Heart left ventricle (tissue), 16 donors: ENCODE measurements around the gene HTRA2. TPM values are rescaled to one million over a fixed set of nuclear protein-coding genes. Genes with fewer than 3 reads are reported as not detected.

Experiments used
- ATAC-seq, 4 donors: fragments of 200-7000 bp; cut with Tn5 transposase; one replicate each; pipeline ENCODE4 v1.9.1; 2020 to 2022; ENCODE audit warnings: moderate library complexity in 4 of 4, mild to moderate bottlenecking in 3 of 4, moderate number of reproducible peaks in 1 of 4
- DNase-seq, 5 donors: peaks; one replicate each; pipeline ENCODE4 v3.0.0-alpha.2; 2020
- H3K27ac ChIP-seq, 12 donors: fragments of 200-600 bp; sonication (generic) in 4 of 12; one replicate each; pipeline versions ENCODE4 v1.5.0 to v1.8.0; 2016 to 2022; ENCODE audit warnings: mild to moderate bottlenecking in 2 of 12
- H3K27me3 ChIP-seq, 9 donors: fragments of 200-600 bp; sonication (generic) in 2 of 9; one replicate each; pipeline versions ENCODE4 v1.5.1 to v1.8.0; 2016 to 2022; ENCODE audit warnings: mild to moderate bottlenecking in 3 of 9
- H3K36me3 ChIP-seq, 9 donors: fragments of 200-600 bp; sonication (generic) in 2 of 9; one replicate each; pipeline versions ENCODE4 v1.5.0 to v1.8.0; 2018 to 2022; ENCODE audit warnings: mild to moderate bottlenecking in 2 of 9
- H3K4me1 ChIP-seq, 12 donors: fragments of 200-600 bp; sonication (generic) in 4 of 12; one replicate each; pipeline versions ENCODE4 v1.5.0 to v1.8.0; 2016 to 2022; ENCODE audit warnings: mild to moderate bottlenecking in 3 of 12
- H3K4me3 ChIP-seq, 12 donors: fragments of 200-600 bp; sonication (generic) in 4 of 12; one replicate each; pipeline versions ENCODE4 v1.5.0 to v1.8.0; 2017 to 2022; ENCODE audit warnings: mild to moderate bottlenecking in 9 of 12, moderate library complexity in 4 of 12
- H3K9me3 ChIP-seq, 12 donors: fragments of 200-600 bp; sonication (generic) in 4 of 12; one replicate each; pipeline versions ENCODE4 v1.5.0 to v1.8.0; 2016 to 2022; ENCODE audit warnings: mild to moderate bottlenecking in 1 of 12
- POLR2A ChIP-seq, 2 donors: fragments of 450-650 bp; IDR thresholded peaks; one replicate each; pipeline ENCODE4 v1.6.1; 2017; ENCODE audit warnings: antibody characterized with exemption in 2 of 2, mild to moderate bottlenecking in 2 of 2, moderate library complexity in 2 of 2
- WGBS, 4 donors: extraction: QIAGEN DNeasy Blood & Tissue Kit in 2 of 4; methylation state at CpG; one replicate each; pipeline versions ENCODE4 v1.1.5 to v1.1.7; 2013 to 2018; 5-methylcytosine and 5-hydroxymethylcytosine counted together
- intact Hi-C, 10 donors: fragments of 100-400 bp; cut with DNase I; formaldehyde crosslinking; loops; one replicate each; pipeline versions ENCODE4 v1.11.1 to v1.14.2; 2022
- polyA plus RNA-seq, 2 donors: library from polyadenylated mRNA; stranded (reverse); fragments of 200-250 nt; gene quantifications; one replicate each; pipeline ENCODE4 v1.2.3, GENCODE V29; 2013
- total RNA-seq, 9 donors: library from RNA; depleted of rRNA in 2 of 9; stranded (reverse); fragments of >200 nt in 2 of 9; fragmentation: NEBNext Ultra II Directional in 3 of 9; extraction: Animal tissue kit (Norgen Biotek cat#: 25700) in 3 of 9; gene quantifications; one replicate each; pipeline versions ENCODE4 v1.1.0 to v1.2.4, GENCODE V29; 2016 to 2023
- TF ChIP-seq, protein P1 (sequence below), 12 donors: fragments of 200-600 bp; sonication (generic) in 4 of 12; IDR thresholded peaks; one replicate each; pipeline versions ENCODE4 v1.5.0 to v1.8.0; 2018 to 2022; ENCODE audit warnings: antibody characterized with exemption in 12 of 12, mild to moderate bottlenecking in 5 of 12
- donor health status: ischemic (EF 13 %, LVEDD 7.1; RV severe dilation, severe dysfunction).
- donor health status: healthy with polysubstance abuse.
- donor health status: DM: no; HTN: yes; CAD: no.
- donor health status: DM: no; HTN: no; CAD: no.
- donor health status: ischemic (EF 25% LVEDD 6.9; RV normal size, moderate dysfunction).
- donor health status: ischemic (EF 25% LVEDD 5.7; RV mildly dilated, moderate dysfunction).
- donor health status: healthy.
- donor health status: DM: yes; HTN: yes; CAD: no.
- donor health status: ischemic (EF 35%, LVEDD 5.7; RV mildly dilated, moderate dysfunction).
- donor health status: nonischemic (EF 11% LVEDD 7.7; RV severe dilation, severe dysfunction).
- donor health status: DM: yes; HTN: yes; CAD: no.
- donor health status: PGD.
- donor health status: ischemic (EF 29% LVEDD 5.4; RV normal size, mild dysfunction).
- donor health status: nonischemic (EF 23%, LVEDD 6.1; RV moderate dilation, normal function).

HTRA2 gene
- total and polyA plus RNA-seq, 11 donors = 23.6 to 45.4 (median 24.8) TPM

DNA sequence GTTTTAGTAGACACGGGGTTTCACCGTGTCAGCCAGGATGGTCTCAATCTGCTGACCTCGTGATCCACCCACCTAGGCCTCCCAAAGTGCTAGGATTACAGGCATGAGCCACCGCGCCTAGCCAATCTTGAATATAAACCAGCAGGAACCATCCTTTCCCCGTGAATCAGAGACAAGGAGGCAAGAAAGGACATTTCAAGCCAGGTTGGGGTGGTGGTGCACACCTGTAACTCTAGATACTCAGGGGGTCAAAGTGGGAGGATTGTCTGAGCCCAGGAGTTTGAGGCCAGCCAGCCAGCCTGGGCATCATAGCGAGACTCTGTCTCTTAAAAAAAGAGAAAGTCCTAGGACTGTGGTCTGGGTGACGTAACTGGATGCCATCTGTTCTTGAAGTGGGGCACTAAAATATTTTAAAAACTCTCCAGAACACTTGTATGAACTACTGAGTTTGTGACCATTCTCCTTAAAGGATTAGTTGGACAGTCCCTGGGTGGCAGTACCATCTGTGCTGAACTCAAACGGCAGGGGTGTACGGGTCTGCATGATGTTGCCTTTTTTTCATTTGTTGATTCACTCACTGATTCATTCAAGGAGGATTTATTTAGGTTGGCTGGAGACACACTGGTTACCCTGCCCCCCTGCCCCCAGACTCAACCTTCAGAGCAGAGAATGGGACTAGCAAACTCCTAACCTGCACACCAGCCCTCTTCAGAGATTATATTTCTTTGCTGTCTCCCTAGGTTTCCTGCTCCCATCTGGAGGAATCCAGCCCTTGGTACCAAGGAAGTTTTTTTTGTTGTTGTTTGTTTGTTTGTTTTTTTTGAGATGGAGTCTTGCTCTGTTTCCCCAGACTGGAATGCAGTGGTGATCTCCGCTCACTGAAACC is 18.4 kb upstream of the HTRA2 start:
- intact Hi-C loops = no loop called here
- H3K27me3 ChIP-seq = peaks cover 42 to 79% (median 62%) of the 10 kb centered on the region in 9 donors
- DNase-seq = no peak

GRCh38 chr2:74512744-74513604 is 16.8 kb upstream of the HTRA2 start:
- 4 to 11% (median 6%) methylated on average over 9 to 36 of the region's 36 CpGs for WGBS, 4 donors
- Histone ChIP-seq H3K27ac (no peak overlapping the region), H3K36me3 (no peaks in the 10 kb centered on the region), H3K27me3 (peaks cover 55 to 91% (median 79%) of the 10 kb centered on the region in 9 donors), H3K9me3 (no peaks in the 10 kb centered on the region), H3K4me3 (no peak overlapping the region), H3K4me1 (peaks cover 0 to 44% (median 26%) of the 10 kb centered on the region in 12 donors)
- ATAC-seq (no peak), DNase-seq (peak in 1 of 5 donors; percentile 7)
- no peak for TF ChIP-seq POLR2A (IDR thresholded peaks at IDR 0.05)
- TF ChIP-seq, protein P1, sequence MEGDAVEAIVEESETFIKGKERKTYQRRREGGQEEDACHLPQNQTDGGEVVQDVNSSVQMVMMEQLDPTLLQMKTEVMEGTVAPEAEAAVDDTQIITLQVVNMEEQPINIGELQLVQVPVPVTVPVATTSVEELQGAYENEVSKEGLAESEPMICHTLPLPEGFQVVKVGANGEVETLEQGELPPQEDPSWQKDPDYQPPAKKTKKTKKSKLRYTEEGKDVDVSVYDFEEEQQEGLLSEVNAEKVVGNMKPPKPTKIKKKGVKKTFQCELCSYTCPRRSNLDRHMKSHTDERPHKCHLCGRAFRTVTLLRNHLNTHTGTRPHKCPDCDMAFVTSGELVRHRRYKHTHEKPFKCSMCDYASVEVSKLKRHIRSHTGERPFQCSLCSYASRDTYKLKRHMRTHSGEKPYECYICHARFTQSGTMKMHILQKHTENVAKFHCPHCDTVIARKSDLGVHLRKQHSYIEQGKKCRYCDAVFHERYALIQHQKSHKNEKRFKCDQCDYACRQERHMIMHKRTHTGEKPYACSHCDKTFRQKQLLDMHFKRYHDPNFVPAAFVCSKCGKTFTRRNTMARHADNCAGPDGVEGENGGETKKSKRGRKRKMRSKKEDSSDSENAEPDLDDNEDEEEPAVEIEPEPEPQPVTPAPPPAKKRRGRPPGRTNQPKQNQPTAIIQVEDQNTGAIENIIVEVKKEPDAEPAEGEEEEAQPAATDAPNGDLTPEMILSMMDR (IDR thresholded peaks at IDR 0.05) = no peak
- intact Hi-C loops = no loop called here

More for the DNA sequence above, 18.4 kb upstream of the HTRA2 start:
- Histone ChIP-seq H3K4me3 (no peak overlapping the region), H3K36me3 (peaks cover 0 to under 1% (median 0%) of the 10 kb centered on the region in 9 donors), H3K27ac (no peak overlapping the region), H3K4me1 (peaks cover 4 to 44% (median 30%) of the 10 kb centered on the region in 12 donors), H3K9me3 (no peaks in the 10 kb centered on the region)
- WGBS, 4 donors = 33 to 51% (median 34%) methylated on average over 11 of the region's 11 CpGs
- ATAC-seq = no peak
- no peak for TF ChIP-seq POLR2A (IDR thresholded peaks at IDR 0.05)
- TF ChIP-seq, protein P1 (IDR thresholded peaks at IDR 0.05) = no peak

DNA sequence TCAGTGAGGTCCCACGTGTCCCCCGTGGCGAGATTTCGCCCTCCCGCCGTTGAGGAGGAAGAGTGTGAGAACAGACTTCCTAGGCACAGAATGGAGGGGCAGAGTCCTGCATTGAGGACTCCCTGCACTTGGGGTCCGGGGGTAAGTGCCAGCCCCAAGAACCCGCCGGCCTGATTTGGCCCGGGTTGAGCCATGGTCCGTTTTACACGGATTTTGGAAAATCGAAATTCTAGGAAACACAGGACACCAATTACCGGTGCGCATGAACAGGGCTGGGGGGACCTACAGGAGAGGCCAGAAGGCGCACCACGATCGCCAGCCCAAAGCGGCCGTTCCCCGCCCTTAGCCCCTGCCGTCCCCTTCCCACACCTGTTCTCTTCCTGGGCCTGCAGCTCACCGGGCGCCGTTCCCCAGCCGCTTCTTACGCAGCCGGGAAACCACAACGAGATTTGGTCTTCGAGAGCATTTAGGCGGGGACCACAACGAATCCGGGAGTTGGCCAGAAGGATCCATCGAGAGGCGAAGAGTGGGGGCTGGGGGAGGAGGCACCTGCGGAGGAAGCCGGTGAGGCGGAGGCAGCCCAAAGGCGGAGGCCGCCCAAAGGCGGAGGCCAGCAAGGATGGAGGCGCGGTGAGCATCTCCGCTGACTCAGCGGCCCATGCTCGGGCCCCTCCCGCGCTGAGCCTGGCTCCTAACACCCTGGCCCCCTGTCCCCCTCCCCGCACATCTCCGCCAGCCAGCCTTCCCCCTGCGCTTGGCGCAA is 15.9 kb upstream of the HTRA2 start:
- intact Hi-C loops = no loop called here
- Histone ChIP-seq H3K36me3 (no peaks in the 10 kb centered on the region), H3K4me1 (peaks cover 0 to 38% (median 22%) of the 10 kb centered on the region in 12 donors), H3K9me3 (no peaks in the 10 kb centered on the region), H3K27me3 (peaks cover 60 to 97% (median 86%) of the 10 kb centered on the region in 9 donors), H3K27ac (no peak overlapping the region), H3K4me3 (peak overlapping the region in 3 of 12 donors; percentile 4 to 39 (median 16))
- 4 to 7% (median 6%) methylated on average over 41 to 52 of the region's 52 CpGs for WGBS, 4 donors
- ATAC-seq (no peak), DNase-seq (peak in 1 of 5 donors; percentile 5)
- TF ChIP-seq POLR2A (IDR thresholded peaks at IDR 0.05) = no peak
- TF ChIP-seq, protein P1 (IDR thresholded peaks at IDR 0.05) = no peak
